ENCODE measurements around the gene SSC4D. TPM values are rescaled to one million over a fixed set of nuclear protein-coding genes. Genes with fewer than 3 reads are reported as not detected.
"Not testable (repeated sequence)": the region's sequence is repeated elsewhere in the genome, so short reads cannot be mapped to it uniquely, and the experiment has no call there.

Gene SSC4D
- total and polyA plus RNA-seq, 2 donors, result 0.71 to 0.96 TPM

DNA sequence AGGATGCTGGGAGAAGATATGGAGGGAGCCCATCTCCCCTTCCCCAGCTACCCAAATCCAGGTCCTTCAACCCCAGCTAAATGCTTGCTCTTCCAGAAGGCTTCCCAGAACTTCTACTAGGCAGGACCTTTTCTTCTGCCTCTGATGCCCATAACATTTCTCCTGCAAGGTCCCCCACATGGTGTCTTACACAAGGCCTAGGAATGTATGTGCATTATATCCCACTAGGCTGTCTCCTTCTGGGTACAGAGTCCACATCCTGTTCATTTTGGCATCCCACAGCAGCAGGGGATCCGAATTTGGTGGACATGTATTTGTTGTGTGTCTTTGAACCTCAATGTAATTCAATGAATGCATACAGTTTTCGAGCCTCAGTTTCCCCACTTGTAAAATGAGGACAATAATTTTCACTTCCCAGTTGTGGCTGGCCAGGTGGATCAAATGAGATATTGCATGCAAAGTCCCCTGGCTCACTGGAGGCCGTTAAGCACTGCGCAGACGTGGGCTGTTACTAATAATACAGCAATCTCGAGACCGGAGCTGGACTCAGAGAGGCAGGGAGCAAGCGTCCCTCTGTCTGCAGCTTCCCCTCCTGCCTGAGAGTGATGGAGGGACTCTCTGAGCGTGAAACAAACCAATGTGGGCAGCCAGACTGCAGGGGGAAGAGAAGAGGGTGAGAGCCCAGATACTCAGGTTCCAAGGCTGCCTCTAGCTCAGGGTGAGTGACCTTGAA is 32.1 kb downstream of the SSC4D start:
- no peaks in the 10 kb centered on the region for H3K9me3 ChIP-seq (ENCODE audit: control insufficient read depth in 2 of 2, insufficient read depth in 1 of 2, low read length in 1 of 2)
- no peak overlapping the region for H3K4me3 ChIP-seq (ENCODE audit: low read length in 2 of 2)
- H3K27ac ChIP-seq (ENCODE audit: low read depth in 1 of 2, low read length in 1 of 2), result no peak overlapping the region
- H3K36me3 ChIP-seq (ENCODE audit: control insufficient read depth in 2 of 2, insufficient read depth in 2 of 2, low read length in 1 of 2), result no peaks in the 10 kb centered on the region
- peaks cover 10 to 11% of the 10 kb centered on the region in 2 donors for H3K4me1 ChIP-seq (ENCODE audit: control insufficient read depth in 2 of 2, insufficient read depth in 2 of 2, low read length in 2 of 2)
- DNase-seq (ENCODE audit: low read depth in 6 of 9, low spot score in 9 of 9), result no peak
- WGBS, result 91% methylated on average over 9 of the region's 9 CpGs
- H3K27me3 ChIP-seq (ENCODE audit: control insufficient read depth in 2 of 2, insufficient read depth in 1 of 2, low read length in 1 of 2), result peaks cover 0 to 2% of the 10 kb centered on the region in 2 donors

DNA sequence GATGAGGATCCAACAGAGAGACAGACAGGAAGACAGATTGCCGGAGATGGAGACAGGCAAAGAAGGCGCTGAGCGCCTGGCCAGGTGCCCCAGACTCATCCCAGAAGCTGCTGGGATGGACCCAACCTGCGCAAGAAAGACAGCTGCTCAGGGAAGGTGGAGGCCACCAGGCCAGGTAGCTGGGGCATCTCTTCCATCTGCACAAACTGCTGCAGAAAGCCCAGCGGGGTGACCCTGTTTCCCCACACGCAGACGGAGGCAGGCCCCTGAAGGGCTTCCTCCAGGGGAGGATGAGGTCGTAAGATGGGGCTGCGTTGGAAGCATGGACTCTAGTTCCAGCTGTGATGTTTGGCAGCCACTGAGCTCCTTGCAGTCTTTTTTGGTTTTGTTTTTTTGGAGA is 34.2 kb downstream of the SSC4D start:
- H3K4me3 ChIP-seq (ENCODE audit: low read length in 2 of 2), result no peak overlapping the region
- H3K27ac ChIP-seq (ENCODE audit: low read depth in 1 of 2, low read length in 1 of 2), result no peak overlapping the region
- no peaks in the 10 kb centered on the region for H3K9me3 ChIP-seq (ENCODE audit: control insufficient read depth in 2 of 2, insufficient read depth in 1 of 2, low read length in 1 of 2)
- WGBS, result 97% methylated on average over 9 of the region's 9 CpGs
- no peaks in the 10 kb centered on the region for H3K36me3 ChIP-seq (ENCODE audit: control insufficient read depth in 2 of 2, insufficient read depth in 2 of 2, low read length in 1 of 2)
- DNase-seq (ENCODE audit: low read depth in 6 of 9, low spot score in 9 of 9), result no peak
- peaks cover 0 to 2% of the 10 kb centered on the region in 2 donors for H3K27me3 ChIP-seq (ENCODE audit: control insufficient read depth in 2 of 2, insufficient read depth in 1 of 2, low read length in 1 of 2)
- H3K4me1 ChIP-seq (ENCODE audit: control insufficient read depth in 2 of 2, insufficient read depth in 2 of 2, low read length in 2 of 2), result peaks cover 6 to 8% of the 10 kb centered on the region in 2 donors

DNA sequence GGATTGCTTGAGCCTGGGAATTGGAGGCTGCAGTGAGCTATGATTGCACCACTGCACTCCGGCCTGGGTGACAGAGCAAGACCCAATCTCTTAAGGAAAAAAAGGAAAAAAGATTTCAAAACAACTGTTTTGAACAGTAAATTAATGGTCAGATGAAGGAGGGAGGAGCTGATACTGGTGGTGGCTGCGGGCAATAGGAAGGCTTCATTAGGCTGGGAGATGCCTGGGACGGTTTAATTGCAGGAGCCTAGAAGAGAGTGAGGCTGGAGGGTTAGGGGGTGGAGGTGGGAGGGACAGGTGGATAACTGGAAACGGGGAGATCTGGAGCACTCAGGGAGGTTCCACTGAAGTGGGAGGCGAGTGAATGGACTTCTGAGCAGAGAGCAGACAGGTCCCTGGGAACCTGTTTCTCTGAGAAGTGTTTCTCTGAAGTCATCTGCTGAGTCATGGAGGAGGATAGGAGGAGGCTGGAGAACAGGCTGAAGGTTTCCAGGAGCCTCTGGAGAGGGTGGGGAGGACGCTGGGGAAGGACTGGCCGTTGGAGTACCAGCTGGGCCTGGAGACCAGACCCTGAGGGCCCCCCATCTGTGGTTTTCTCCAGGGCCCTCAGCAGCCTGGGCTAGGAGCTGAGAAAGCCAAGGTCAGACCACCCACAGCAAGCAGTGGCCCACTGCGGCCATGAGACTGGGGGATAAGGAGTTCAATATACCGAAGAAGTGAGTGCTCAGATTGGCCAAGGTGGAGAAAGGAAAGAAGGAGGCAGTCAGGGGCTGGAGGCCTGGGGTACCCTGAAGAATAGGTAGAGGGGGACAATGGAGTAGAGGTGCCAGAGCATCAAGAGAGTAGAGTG is 36.3 kb downstream of the SSC4D start:
- Histone ChIP-seq H3K36me3 (ENCODE audit: control insufficient read depth in 2 of 2, insufficient read depth in 2 of 2, low read length in 1 of 2) (no peaks in the 10 kb centered on the region), H3K27ac (ENCODE audit: low read depth in 1 of 2, low read length in 1 of 2) (no peak overlapping the region), H3K27me3 (ENCODE audit: control insufficient read depth in 2 of 2, insufficient read depth in 1 of 2, low read length in 1 of 2) (peaks cover 0 to 2% of the 10 kb centered on the region in 2 donors), H3K9me3 (ENCODE audit: control insufficient read depth in 2 of 2, insufficient read depth in 1 of 2, low read length in 1 of 2) (no peaks in the 10 kb centered on the region), H3K4me3 (ENCODE audit: low read length in 2 of 2) (no peak overlapping the region), H3K4me1 (ENCODE audit: control insufficient read depth in 2 of 2, insufficient read depth in 2 of 2, low read length in 2 of 2) (no peaks in the 10 kb centered on the region)
- WGBS, result 74% methylated on average over 9 of the region's 9 CpGs
- DNase-seq (ENCODE audit: low read depth in 6 of 9, low spot score in 9 of 9), result no peak

DNA sequence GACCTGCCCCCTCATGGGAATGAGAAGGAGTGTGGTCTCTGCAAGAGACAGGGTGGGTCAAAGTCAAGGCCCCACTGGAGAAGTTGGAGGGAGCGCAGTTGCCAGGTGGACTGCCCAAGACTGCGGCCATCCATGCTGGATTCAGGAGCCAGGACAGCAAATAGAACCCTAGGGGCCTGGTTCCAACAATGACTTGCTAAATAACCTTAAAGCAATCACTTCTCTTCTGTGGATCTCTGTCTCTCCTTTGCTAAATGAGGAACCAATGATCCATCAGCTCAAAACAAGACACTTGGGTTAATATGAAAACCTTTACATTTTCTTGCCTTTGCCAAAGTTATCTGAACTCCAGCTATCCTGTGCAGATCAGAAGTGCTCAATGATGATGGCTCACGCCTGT is 38.1 kb downstream of the SSC4D start:
- Histone ChIP-seq H3K4me3 (ENCODE audit: low read length in 2 of 2) (no peak overlapping the region), H3K27me3 (ENCODE audit: control insufficient read depth in 2 of 2, insufficient read depth in 1 of 2, low read length in 1 of 2) (peaks cover 0 to 2% of the 10 kb centered on the region in 2 donors), H3K9me3 (ENCODE audit: control insufficient read depth in 2 of 2, insufficient read depth in 1 of 2, low read length in 1 of 2) (no peaks in the 10 kb centered on the region), H3K27ac (ENCODE audit: low read depth in 1 of 2, low read length in 1 of 2) (no peak overlapping the region), H3K36me3 (ENCODE audit: control insufficient read depth in 2 of 2, insufficient read depth in 2 of 2, low read length in 1 of 2) (no peaks in the 10 kb centered on the region), H3K4me1 (ENCODE audit: control insufficient read depth in 2 of 2, insufficient read depth in 2 of 2, low read length in 2 of 2) (no peaks in the 10 kb centered on the region)
- 98% methylated on average over 3 of the region's 3 CpGs for WGBS
- no peak for DNase-seq (ENCODE audit: low read depth in 6 of 9, low spot score in 9 of 9)

DNA sequence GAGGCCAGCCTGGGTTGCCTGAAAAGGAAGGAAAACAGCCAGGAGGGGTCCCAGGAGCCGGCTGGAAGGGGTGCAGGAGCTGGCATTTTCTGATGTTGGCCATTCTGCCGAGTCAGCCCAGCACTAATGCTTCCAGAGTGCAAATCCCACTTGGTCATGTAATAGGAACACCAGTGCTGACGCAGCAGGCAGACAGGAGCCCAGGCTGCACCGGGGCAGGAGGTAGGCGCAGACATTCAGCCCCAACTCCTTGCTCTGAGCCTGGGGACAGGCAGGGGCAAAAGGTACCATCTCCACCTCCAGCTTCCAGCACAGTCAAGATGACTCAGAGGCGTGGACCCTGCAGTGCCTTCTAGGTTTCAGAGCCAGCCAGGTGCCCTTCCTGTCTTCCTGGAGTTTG is 40.5 kb downstream of the SSC4D start:
- H3K36me3 ChIP-seq (ENCODE audit: control insufficient read depth in 2 of 2, insufficient read depth in 2 of 2, low read length in 1 of 2), result no peaks in the 10 kb centered on the region
- no peak overlapping the region for H3K27ac ChIP-seq (ENCODE audit: low read depth in 1 of 2, low read length in 1 of 2)
- H3K4me1 ChIP-seq (ENCODE audit: control insufficient read depth in 2 of 2, insufficient read depth in 2 of 2, low read length in 2 of 2), result peaks cover 6 to 11% of the 10 kb centered on the region in 2 donors
- WGBS, result 92% methylated on average over 6 of the region's 6 CpGs
- no peak for DNase-seq (ENCODE audit: low read depth in 6 of 9, low spot score in 9 of 9)
- no peaks in the 10 kb centered on the region for H3K9me3 ChIP-seq (ENCODE audit: control insufficient read depth in 2 of 2, insufficient read depth in 1 of 2, low read length in 1 of 2)
- H3K4me3 ChIP-seq (ENCODE audit: low read length in 2 of 2), result no peak overlapping the region
- no peaks in the 10 kb centered on the region for H3K27me3 ChIP-seq (ENCODE audit: control insufficient read depth in 2 of 2, insufficient read depth in 1 of 2, low read length in 1 of 2)

DNA sequence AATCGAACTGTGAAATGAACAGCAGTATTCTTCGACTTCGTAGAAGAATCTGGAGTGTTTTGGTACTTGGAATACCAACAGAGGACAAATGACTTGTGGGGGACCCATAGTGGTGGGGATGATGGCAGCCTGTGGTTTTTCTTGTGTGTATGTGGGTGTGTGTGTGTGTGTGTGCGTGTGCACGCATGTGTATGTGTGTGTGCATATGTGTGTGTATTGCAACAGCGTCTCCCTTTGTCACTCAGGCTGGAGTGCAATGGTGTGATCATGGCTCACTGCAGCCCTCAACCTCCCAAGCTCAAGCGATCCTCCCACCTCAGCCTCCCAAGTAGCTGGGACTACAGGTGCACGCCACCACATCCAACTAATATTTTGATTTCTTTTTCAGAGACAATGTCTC is 41.3 kb downstream of the SSC4D start:
- Histone ChIP-seq H3K9me3 (ENCODE audit: control insufficient read depth in 2 of 2, insufficient read depth in 1 of 2, low read length in 1 of 2) (no peaks in the 10 kb centered on the region), H3K27me3 (ENCODE audit: control insufficient read depth in 2 of 2, insufficient read depth in 1 of 2, low read length in 1 of 2) (no peaks in the 10 kb centered on the region), H3K4me3 (ENCODE audit: low read length in 2 of 2) (no peak overlapping the region), H3K36me3 (ENCODE audit: control insufficient read depth in 2 of 2, insufficient read depth in 2 of 2, low read length in 1 of 2) (no peaks in the 10 kb centered on the region), H3K27ac (ENCODE audit: low read depth in 1 of 2, low read length in 1 of 2) (no peak overlapping the region), H3K4me1 (ENCODE audit: control insufficient read depth in 2 of 2, insufficient read depth in 2 of 2, low read length in 2 of 2) (peaks cover 6 to 14% of the 10 kb centered on the region in 2 donors)
- WGBS, result 97% methylated on average over 8 of the region's 8 CpGs
- DNase-seq (ENCODE audit: low read depth in 6 of 9, low spot score in 9 of 9), result no peak

DNA sequence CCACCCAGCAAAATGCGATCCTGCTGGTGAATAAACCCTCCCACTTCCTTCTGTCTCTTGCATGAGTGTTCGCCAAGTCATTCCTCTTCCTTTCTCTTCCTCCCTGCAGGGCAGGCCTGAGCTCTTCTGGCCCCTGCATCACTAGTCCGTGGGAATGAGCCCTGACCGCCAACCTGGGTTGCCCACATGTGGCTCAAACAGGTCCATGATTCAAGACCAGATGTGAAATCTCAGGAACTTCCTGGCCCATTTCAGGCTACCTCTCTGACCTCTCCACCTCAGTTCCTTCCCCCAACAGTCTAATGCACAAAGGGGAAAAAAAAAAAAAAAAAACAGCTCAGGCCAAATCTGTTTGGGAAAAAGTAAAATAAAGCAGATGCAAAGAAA is 45.3 kb downstream of the SSC4D start:
- 30% methylated on average over 4 of the region's 4 CpGs for WGBS
- Histone ChIP-seq H3K27me3 (ENCODE audit: control insufficient read depth in 2 of 2, insufficient read depth in 1 of 2, low read length in 1 of 2) (no peaks in the 10 kb centered on the region), H3K36me3 (ENCODE audit: control insufficient read depth in 2 of 2, insufficient read depth in 2 of 2, low read length in 1 of 2) (no peaks in the 10 kb centered on the region), H3K27ac (ENCODE audit: low read depth in 1 of 2, low read length in 1 of 2) (peak overlapping the region; percentile 46 to 86), H3K9me3 (ENCODE audit: control insufficient read depth in 2 of 2, insufficient read depth in 1 of 2, low read length in 1 of 2) (no peaks in the 10 kb centered on the region), H3K4me3 (ENCODE audit: low read length in 2 of 2) (no peak overlapping the region), H3K4me1 (ENCODE audit: control insufficient read depth in 2 of 2, insufficient read depth in 2 of 2, low read length in 2 of 2) (peaks cover 6 to 21% of the 10 kb centered on the region in 2 donors)
- DNase-seq (ENCODE audit: low read depth in 6 of 9, low spot score in 9 of 9), result peak in 1 of 9 donors; percentile 23

DNA sequence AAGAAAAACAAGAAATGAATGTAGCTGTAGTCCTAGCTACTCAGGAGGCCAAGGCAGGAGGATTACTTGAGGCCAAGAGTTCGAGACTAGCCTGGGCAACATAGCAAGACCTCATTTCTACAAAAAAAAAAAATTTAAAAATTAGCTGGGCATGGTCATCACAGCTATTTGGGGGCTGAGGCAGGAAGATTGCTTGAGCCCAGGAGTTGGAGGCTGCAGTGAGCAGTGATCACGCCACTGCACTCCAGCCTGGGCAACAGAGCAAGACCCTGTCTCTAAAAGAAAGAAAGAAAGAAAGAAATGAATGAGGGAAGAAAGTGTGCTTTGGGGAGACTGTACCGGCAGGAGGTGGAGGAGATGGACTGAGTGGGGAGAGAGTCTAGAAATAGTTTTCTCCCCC is 45.7 kb downstream of the SSC4D start:
- WGBS, result 77% methylated on average over 3 of the region's 3 CpGs
- Histone ChIP-seq H3K4me1 (ENCODE audit: control insufficient read depth in 2 of 2, insufficient read depth in 2 of 2, low read length in 2 of 2) (peaks cover 6 to 21% of the 10 kb centered on the region in 2 donors), H3K27ac (ENCODE audit: low read depth in 1 of 2, low read length in 1 of 2) (peak overlapping the region in 1 of 2 donors; percentile 86)
- DNase-seq (ENCODE audit: low read depth in 6 of 9, low spot score in 9 of 9); H3K36me3 ChIP-seq (ENCODE audit: control insufficient read depth in 2 of 2, insufficient read depth in 2 of 2, low read length in 1 of 2); H3K4me3 ChIP-seq (ENCODE audit: low read length in 2 of 2); H3K9me3 ChIP-seq (ENCODE audit: control insufficient read depth in 2 of 2, insufficient read depth in 1 of 2, low read length in 1 of 2); H3K27me3 ChIP-seq (ENCODE audit: control insufficient read depth in 2 of 2, insufficient read depth in 1 of 2, low read length in 1 of 2): not testable (repeated sequence)

DNA sequence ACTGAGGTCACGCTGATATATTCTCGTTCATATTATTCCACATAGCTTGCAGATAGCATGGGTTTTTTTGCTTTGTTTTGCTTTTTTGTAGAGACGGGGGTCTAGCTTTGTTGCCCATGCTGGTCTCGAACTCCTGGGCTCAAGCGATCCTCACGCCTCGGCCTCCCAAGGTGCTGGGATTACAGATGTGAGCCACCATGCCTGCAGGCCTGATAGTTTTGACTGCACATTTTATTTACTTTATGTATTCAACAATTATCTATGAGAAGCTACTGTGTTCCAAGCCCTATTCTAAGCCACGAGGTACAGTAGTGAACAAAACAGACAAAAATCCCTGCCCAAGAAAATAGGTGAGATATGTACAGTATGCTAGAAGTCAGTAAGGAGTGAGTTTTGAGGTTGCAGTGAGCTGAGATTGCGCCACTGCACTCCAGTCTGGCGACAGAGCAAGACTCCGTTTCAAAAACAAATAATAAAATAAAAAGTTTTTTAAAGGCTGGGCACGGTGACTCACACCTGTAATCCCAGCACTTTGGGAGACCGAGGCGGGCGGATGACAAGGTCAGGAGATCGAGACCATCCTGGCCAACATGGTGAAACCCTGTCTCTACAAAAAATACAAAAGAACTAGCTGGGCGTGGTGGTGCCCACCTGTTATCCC is 49.4 kb downstream of the SSC4D start:
- Histone ChIP-seq H3K4me1 (ENCODE audit: control insufficient read depth in 2 of 2, insufficient read depth in 2 of 2, low read length in 2 of 2) (peaks cover 9 to 30% of the 10 kb centered on the region in 2 donors), H3K4me3 (ENCODE audit: low read length in 2 of 2) (no peak overlapping the region), H3K27me3 (ENCODE audit: control insufficient read depth in 2 of 2, insufficient read depth in 1 of 2, low read length in 1 of 2) (no peaks in the 10 kb centered on the region), H3K27ac (ENCODE audit: low read depth in 1 of 2, low read length in 1 of 2) (peak overlapping the region in 1 of 2 donors; percentile 39), H3K9me3 (ENCODE audit: control insufficient read depth in 2 of 2, insufficient read depth in 1 of 2, low read length in 1 of 2) (no peaks in the 10 kb centered on the region), H3K36me3 (ENCODE audit: control insufficient read depth in 2 of 2, insufficient read depth in 2 of 2, low read length in 1 of 2) (peaks cover 0 to 11% of the 10 kb centered on the region in 2 donors)
- DNase-seq (ENCODE audit: low read depth in 6 of 9, low spot score in 9 of 9), result no peak
- 93% methylated on average over 17 of the region's 17 CpGs for WGBS

All from thymus (tissue), 11 donors.